ENCODE measurements around the gene MVK. TPM values are rescaled to one million over a fixed set of nuclear protein-coding genes. Genes with fewer than 3 reads are reported as not detected.

Gene MVK
- total and polyA plus RNA-seq, 8 donors, result 1.2 to 22.8 (median 13.8) TPM

DNA sequence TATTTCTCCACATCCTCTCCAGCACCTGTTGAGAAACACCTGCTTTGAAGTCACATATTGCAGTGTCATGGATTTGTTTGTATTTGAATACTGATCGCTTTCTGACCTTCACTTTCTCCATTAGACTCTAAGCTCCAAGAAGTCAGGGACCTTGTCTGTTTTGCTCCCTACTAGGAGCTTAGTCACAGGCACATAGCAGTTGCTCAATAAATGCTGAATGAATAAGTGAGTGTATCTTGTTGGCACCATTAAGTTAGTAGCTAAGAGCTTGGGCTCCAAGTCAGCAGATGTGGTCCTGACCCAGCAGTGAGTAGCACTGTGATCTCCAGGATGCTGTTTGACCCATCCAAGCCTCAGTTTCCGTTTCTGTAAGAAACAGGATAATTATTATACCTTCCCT is 10.1 kb downstream of the MVK start:
- 90 to 97% (median 95%) methylated on average over 2 of the region's 2 CpGs for WGBS, 5 donors
- intact Hi-C loops (cut with DNase I; ENCODE audit: low total_unique reads), result no loop called here
- no peak for DNase-seq
- H3K9me3 ChIP-seq, result no peaks in the 10 kb centered on the region
- TF ChIP-seq, protein P1, sequence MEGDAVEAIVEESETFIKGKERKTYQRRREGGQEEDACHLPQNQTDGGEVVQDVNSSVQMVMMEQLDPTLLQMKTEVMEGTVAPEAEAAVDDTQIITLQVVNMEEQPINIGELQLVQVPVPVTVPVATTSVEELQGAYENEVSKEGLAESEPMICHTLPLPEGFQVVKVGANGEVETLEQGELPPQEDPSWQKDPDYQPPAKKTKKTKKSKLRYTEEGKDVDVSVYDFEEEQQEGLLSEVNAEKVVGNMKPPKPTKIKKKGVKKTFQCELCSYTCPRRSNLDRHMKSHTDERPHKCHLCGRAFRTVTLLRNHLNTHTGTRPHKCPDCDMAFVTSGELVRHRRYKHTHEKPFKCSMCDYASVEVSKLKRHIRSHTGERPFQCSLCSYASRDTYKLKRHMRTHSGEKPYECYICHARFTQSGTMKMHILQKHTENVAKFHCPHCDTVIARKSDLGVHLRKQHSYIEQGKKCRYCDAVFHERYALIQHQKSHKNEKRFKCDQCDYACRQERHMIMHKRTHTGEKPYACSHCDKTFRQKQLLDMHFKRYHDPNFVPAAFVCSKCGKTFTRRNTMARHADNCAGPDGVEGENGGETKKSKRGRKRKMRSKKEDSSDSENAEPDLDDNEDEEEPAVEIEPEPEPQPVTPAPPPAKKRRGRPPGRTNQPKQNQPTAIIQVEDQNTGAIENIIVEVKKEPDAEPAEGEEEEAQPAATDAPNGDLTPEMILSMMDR (IDR thresholded peaks at IDR 0.05), result no peak
- TF ChIP-seq EP300 (IDR thresholded peaks at IDR 0.05), result no peak
- no peak for TF ChIP-seq POLR2AphosphoS5 (IDR thresholded peaks at IDR 0.05)
- TF ChIP-seq POLR2A (IDR thresholded peaks at IDR 0.05), result no peak
- peaks cover 31 to 95% (median 92%) of the 10 kb centered on the region in 4 donors for H3K36me3 ChIP-seq
- no peaks in the 10 kb centered on the region for H3K27me3 ChIP-seq
- H3K4me1 ChIP-seq, result no peaks in the 10 kb centered on the region
- no peak overlapping the region for H3K27ac ChIP-seq
- no peak overlapping the region for H3K4me3 ChIP-seq

DNA sequence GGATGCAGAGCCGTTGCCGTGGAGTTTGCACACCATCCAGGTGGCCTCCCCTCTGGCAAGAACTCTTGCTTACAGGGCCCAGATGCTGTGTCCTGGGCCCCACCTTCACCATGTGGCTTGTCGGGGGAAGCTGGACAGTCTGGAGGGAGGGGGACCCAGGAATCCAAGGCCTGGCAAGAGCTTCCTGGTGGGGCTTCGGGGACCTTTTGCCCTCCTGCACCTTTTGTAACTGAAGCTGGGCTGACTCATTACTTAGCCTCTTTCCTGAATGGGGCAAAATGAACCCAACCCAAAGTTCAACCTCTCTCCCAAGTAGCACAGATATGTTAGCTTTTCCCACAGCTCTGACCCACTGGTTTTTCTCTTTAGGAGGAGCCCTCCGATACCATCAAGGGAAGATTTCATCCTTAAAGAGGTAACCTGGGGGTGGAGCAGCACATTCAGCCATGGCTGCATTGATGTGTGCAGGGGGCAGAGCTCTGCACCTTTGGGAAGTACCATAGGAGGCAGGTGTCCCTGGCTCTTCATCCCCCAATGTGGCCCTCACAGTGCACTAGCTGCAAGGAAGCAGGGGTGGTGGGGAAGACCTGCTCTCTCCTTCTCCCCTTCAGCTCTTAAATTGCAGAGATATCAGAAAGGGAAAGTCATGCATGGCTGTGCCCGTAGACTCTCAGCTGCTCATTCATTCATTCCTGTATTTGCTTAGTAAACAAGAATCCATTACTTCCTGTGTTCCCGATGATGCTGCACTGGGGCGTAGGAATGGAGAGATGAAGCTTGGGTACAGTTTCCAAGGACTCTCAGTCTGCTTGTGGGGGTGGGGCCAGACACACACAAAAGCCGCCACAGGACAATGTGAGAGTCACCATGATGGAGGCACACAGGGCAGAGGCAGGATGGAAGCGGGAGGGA is 13.0 kb downstream of the MVK start:
- Histone ChIP-seq H3K4me1 (no peaks in the 10 kb centered on the region), H3K9me3 (no peaks in the 10 kb centered on the region), H3K27me3 (no peaks in the 10 kb centered on the region), H3K4me3 (no peak overlapping the region), H3K27ac (no peak overlapping the region), H3K36me3 (peaks cover 13 to 92% (median 83%) of the 10 kb centered on the region in 4 donors)
- DNase-seq, result no peak
- intact Hi-C loops (cut with DNase I; ENCODE audit: low total_unique reads), result no loop called here
- WGBS, 5 donors, result 70 to 86% (median 74%) methylated on average over 10 of the region's 10 CpGs
- TF ChIP-seq POLR2AphosphoS5 (IDR thresholded peaks at IDR 0.05) (no peak), POLR2A (IDR thresholded peaks at IDR 0.05) (no peak), EP300 (IDR thresholded peaks at IDR 0.05) (no peak)
- TF ChIP-seq, protein P1 (IDR thresholded peaks at IDR 0.05), result no peak

DNA sequence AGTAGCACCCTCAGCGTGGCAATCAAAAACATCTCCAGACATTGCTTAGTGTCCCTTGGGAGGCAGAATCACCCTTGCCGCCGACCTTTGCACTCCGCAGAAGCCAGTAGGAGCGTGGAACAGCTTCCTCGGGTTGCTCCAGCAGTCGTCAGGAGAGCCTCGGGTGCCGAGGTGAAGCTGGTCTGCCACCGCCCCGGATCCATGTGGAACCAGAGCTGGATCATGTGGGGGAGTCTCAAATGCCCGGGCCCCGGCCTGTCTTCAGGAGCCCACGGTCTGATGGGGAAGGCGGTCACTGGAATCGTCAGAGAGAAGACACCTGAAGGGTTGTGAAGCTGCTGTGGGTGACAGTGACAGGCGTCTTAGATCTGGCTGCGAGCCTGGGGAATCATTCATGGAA is 14.3 kb downstream of the MVK start:
- DNase-seq, result no peak
- Histone ChIP-seq H3K27me3 (no peaks in the 10 kb centered on the region), H3K4me3 (no peak overlapping the region), H3K36me3 (peaks cover 13 to 92% (median 84%) of the 10 kb centered on the region in 4 donors), H3K9me3 (no peaks in the 10 kb centered on the region), H3K27ac (no peak overlapping the region), H3K4me1 (no peaks in the 10 kb centered on the region)
- WGBS, 5 donors, result 92 to 96% (median 94%) methylated on average over 11 to 18 of the region's 18 CpGs
- TF ChIP-seq POLR2A (IDR thresholded peaks at IDR 0.05), result no peak
- TF ChIP-seq POLR2AphosphoS5 (IDR thresholded peaks at IDR 0.05), result no peak
- TF ChIP-seq, protein P1 (IDR thresholded peaks at IDR 0.05), result no peak
- no peak for TF ChIP-seq EP300 (IDR thresholded peaks at IDR 0.05)
- intact Hi-C loops (cut with DNase I; ENCODE audit: low total_unique reads), result no loop called here

DNA sequence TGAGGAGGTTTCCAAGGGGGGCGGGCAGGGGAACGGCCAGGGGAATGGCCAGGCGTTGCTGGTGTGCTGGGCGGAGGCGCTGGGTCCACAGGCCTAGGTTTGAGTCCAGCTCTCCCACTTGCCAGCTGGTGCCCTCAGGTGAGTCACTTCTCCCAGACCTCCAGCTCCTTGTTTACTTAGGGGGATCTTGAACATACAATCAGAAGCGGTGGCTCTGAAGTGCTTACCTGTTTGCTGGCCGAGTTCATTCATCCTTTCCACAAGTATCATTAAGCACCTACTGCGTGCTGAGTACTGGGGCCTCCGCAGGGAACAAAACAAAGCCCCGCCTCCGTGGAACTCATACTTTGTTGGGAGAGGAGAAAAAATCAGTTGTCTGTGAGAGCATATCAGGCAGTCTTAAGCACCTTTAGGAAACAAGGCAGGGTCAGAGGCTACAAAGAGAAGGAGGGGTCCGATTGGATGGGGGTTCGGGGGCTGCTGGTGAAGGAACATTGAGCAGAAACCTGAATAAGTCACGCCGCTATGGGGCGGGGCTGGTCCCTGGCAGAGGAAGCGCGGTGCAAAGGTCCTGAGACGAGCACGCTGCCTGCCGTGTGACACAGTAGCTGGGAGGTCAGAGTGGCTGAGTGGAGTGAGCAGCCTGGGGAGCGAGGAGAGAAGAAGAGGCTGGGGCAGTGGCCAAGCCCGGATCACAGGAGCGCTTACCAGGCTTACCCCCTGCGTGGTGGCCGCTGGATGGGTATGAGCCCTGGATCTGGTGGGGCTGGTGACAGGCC is 15.1 kb downstream of the MVK start:
- DNase-seq, result no peak
- Histone ChIP-seq H3K36me3 (peaks cover 15 to 95% (median 89%) of the 10 kb centered on the region in 4 donors), H3K27ac (no peak overlapping the region), H3K4me1 (no peaks in the 10 kb centered on the region), H3K9me3 (no peaks in the 10 kb centered on the region), H3K27me3 (no peaks in the 10 kb centered on the region), H3K4me3 (no peak overlapping the region)
- TF ChIP-seq EP300 (IDR thresholded peaks at IDR 0.05), result no peak
- no peak for TF ChIP-seq POLR2A (IDR thresholded peaks at IDR 0.05)
- TF ChIP-seq, protein P1 (IDR thresholded peaks at IDR 0.05), result no peak
- no peak for TF ChIP-seq POLR2AphosphoS5 (IDR thresholded peaks at IDR 0.05)
- intact Hi-C loops (cut with DNase I; ENCODE audit: low total_unique reads), result no loop called here
- 77 to 86% (median 86%) methylated on average over 23 to 26 of the region's 26 CpGs for WGBS, 5 donors

Data from stomach (tissue), 9 donors.